Posterior cingulate gyrus (tissue), 11 donors: ENCODE results near the gene TRABD.

Experiments
- DNase-seq, 10 donors: peaks; one replicate each; pipeline versions ENCODE4 v3.0.0 to v3.0.0-alpha.2; 2020 to 2021; ENCODE audit warnings: mixed read lengths in 3 of 10
- intact Hi-C: fragments of 100-400 bp; cut with DNase I; formaldehyde crosslinking; loops from one replicate; pipeline ENCODE4 v1.15.1; 2023

The TRABD gene

DNA sequence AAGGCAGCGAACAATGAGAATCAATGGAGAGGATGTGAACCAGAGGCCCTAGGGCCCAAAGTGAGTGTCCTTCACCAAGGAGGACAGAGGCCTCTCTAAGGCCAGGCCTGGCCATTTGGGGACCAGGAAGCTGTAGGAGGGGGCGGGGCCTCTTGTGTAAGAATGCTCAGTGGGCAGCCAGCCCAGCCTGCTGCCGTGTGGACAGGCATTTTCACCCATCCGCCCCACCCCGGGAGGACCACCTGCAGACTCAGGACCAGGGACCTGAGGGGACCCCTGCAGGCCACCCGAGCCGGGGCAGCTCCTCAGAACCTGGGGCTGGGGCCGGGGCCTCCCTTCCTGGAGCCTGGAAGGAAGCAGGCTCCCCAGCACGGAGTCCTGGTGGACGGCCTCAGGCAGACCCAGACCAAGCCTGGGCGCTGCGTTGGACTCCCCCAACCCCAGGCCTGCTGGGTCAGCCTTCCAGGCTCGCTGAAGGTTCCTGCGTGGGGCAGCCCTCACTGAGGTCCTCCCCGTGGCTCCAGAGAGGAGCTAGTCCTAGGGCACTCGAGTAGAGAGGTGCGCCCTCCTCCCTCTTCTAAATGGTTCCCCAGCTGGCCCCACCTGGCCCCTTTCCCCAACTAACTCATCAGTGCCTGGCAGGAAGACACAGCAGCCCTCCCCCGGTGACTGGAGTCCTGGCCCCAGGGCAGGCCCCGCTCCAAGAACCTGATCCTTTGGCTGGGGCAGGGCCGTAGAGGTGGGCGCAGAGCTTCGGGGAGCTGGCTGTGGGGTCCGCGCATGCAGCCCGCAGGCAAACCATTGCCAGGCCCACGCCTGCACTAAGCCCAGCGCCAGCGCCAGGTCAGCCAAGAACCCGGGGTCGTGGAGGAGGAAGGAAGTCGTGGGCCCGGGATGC, 1.5 kb upstream of the TRABD start:
- intact Hi-C loops = loop anchor here (2.0 kb wide), 1 partner anchor 17 kb away; the partner anchor contains the start of gene SELENOO

DNA sequence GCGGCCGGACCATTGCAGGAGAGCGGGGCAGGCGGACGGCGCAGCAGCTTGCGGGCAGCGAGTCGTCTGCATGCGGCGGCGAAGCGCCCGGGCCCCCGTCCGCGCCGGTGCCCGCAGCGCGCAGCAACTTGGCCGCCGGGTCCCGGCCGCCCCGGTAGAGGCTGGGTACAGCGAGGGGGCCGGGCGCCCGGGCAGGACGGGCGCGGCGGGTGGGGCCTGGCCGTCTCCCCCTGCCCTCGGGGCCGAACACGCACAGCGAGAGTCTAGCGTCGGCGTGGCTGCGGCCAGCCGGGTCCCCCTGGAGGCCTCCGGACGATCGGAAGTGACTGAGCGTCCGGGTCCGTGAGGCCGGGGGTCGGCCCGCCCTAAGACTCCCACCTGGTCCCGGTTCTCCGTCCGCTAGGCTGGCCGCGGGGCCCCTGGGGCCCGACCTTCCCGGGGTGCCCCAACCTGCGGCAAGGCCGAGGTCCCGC, 775 bp upstream of the TRABD start:
- intact Hi-C loops = loop anchor here (2.0 kb wide), 1 partner anchor 16 kb away; the partner anchor contains the start of gene SELENOO
- peak in 1 of 10 donors; percentile 71 for DNase-seq

More for the DNA sequence above, 1.5 kb upstream of the TRABD start:
- peak in 2 of 10 donors; percentile 75 to 88 for DNase-seq

DNA sequence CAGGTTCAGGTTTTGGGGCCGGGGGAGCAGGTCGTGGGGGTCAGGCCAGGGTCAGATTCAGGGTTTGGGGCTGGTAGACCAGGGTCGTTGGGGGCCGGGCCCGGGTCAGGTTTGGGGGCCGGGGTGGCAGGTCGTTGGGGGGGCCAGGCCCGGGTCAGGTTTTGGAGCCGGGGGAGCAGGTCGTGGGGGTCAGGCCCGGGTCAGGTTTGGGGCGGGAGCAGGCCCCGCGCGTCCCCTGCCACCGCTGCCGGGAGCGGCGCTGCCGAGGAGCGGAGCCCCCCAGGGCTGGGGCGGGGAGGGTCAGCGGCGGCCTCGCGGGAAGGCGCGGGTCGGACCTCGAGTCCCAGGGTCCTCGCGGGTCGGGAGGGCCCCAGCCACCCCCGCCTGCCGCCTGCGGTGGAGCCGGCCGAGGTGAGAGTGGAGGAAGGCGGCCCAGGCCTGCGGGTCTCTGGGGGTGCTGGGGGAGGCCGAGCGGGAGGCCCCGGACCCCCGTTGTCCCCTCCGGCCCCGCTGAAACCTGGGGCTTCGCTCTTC, 535 bp downstream of the TRABD start:
- peak in 1 of 10 donors; percentile 75 for DNase-seq
- intact Hi-C loops = no loop called here

DNA sequence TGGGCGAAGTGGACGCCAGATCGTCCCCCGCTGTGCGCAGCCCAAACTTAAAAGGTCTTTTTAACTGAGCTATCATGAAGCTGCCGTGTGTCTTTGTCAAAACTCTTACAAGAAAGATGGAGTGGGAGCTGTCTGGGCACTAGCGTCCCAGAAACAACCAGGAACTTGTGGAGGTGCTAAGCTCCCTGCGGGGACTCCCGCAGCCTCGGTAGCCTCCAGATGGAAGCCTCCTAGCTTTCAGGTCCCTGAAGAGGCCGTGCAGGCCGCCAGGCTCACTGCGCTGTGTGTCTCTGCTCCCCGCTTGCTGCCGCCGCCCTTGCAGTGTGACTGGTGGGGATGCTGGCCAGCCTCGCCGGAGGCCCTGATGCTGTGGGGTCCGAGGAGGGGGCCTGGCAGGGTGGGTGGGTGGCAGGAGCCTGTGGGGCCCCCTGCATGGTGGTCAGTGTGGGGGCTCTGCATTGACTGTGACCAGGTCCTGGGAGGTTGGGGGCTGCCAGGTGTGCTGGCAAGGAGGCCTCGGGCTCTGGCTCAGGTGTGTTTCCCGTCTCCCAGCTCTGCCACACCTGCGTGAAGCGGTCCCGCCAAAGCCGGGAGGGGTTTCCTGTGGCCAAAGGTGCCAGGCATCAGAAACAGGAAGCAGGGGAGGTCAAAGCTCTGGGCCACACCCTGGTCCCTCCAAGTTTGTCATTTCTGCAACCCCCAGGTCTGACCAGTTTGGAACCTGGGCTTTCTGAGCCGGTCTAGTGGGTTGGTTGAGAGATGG, 1.2 kb downstream of the TRABD start:
- peak in 1 of 10 donors; percentile 61 for DNase-seq
- intact Hi-C loops = no loop called here

DNA sequence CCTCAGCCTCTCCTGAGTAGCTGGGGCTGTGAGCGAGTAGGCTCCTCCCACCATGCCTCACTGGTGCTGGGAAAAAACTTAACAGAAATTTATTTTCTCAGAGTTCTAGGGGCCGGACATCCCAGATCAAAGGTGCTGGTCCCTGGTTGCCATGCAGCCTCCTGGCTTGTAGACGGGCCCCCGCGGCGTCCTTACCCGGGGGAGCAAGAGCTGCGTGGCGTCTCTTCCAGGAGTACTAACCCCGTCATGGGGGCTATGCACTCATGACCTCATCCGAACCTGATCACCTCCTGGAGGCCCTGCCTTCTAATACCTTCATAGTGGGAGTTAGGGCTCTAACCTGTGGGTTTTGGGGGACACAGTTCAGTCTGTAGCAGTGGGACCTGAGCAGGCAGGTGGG, 2.6 kb downstream of the TRABD start:
- peak in 1 of 10 donors; percentile 32 for DNase-seq
- intact Hi-C loops = no loop called here

DNA sequence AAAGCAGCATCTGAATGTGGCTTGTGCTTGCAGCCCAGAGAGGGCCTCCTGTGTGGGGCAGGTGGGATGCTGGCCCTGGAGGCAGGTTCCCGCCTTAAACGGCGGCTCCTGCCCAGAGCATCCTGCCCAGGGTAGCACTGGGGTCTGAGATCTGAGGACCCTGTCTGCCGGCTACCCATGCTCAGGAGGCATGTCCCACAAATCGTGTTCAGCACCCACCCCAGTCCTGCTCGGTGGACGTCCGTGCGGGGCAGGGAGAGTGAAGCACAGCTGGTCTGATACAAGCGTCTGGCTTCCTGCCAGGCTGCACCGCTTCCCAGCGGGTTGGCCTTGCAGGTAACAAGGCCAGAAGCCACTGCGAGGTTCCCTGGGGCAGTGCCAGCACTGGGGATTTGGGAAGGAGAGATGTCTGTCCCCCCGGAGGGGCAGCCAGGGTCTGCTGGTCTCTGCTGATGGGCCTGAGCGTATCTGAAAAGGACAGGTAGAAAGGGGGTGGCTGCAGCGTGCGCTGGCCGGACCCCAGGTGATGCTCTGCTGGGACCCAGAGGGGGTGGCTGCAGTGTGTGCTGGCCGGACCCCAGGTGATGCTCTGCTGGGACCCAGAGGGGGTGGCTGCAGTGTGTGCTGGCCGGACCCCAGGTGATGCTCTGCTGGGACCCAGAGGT, 3.6 kb downstream of the TRABD start:
- DNase-seq = peak in 1 of 10 donors; percentile 66
- intact Hi-C loops = no loop called here

DNA sequence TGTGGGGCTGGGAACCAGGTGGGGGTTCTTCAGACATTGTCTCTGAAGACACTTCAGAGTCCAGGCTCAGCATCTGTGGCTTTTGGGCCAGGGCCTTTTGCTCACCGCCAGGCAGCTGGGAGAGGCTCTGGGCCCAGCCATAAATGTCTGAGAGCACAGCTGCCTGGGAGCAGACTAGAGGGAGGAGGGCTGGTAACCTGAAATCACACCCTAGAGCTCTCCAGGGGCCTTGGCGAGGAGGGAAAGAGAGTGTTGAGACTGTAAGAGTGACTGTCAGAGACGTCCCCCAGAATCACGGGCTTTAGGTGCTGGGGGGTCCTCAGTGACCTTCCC, 4.1 kb downstream of the TRABD start:
- peak in 1 of 10 donors; percentile 33 for DNase-seq
- intact Hi-C loops = no loop called here

DNA sequence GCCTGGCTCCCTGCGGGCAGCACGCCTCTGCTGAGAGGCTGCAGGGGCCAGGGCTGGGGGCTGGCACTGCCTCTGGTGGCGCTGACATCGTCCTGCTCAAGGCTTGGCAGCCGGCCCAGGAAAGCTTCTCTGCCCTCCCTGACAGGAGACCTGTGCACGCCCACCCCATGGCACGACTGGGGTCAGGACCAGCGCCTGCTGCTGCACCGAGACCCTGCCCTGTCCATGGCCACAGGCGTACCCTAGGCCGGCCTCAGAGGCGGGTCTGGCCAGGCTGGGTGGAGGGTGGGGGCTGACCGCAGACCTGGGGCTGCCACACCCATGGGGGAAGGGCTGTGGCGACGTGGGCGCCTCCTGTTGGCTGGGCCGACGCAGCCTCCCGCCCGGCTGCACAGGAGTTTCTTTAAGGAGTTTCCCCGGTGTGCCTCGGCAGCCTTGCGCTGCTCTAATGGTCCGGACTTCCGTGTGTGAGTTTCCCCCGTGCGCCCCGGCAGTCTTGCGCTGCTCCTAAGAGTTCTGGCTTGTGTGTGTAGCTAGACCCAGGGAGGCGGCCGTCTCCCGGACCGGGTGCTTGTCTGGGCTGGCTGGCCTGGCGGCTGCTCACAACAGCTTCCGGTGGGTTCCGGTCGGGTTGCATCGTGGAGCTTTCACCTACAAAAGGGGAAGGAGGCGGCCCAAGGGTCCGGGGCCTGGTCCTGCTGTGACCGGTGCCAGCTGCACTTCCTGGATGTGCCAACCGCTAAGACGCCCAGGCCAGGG, 4.6 kb downstream of the TRABD start:
- peak in 1 of 10 donors; percentile 74 for DNase-seq
- intact Hi-C loops = no loop called here

DNA sequence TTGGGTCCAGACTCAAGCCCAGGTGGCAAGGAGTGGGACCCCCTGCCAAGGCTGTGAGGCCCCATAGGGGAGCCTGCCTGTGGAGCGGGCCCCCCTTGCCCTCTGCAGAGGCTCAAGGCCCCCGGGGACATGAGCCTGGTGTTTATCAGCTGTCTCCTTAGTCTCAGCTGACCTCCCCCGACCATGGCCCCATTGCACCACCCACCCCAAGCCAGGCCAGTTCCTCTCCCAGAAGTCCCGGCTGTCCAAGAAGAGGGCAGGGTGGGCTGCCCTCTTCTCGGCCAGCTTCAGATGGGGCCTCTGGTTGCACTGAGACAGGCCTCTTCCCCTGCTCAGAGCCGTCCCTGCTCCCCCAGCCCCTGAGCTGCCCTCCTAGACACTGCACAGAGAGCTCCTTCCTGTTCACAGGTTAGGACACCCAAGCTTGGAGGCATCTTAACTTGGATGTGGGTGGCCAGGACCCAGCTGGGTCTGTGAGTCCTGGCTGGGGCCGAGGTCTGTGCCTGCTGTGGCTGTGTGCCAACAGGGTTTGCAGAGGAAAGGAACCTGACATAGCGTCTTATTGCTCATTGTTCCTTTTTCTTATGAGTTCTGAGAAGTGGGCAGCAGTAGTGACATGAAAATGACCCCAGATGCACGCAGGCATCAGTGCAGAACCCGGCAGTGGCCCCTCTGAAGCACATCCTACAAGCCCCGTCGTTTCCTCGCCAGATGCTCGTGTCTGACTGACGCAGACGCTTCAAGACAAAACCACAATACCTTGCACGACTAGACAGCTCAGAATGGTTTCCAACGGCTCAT, 5.4 kb downstream of the TRABD start:
- DNase-seq = peak in 1 of 10 donors; percentile 59
- intact Hi-C loops = no loop called here

DNA sequence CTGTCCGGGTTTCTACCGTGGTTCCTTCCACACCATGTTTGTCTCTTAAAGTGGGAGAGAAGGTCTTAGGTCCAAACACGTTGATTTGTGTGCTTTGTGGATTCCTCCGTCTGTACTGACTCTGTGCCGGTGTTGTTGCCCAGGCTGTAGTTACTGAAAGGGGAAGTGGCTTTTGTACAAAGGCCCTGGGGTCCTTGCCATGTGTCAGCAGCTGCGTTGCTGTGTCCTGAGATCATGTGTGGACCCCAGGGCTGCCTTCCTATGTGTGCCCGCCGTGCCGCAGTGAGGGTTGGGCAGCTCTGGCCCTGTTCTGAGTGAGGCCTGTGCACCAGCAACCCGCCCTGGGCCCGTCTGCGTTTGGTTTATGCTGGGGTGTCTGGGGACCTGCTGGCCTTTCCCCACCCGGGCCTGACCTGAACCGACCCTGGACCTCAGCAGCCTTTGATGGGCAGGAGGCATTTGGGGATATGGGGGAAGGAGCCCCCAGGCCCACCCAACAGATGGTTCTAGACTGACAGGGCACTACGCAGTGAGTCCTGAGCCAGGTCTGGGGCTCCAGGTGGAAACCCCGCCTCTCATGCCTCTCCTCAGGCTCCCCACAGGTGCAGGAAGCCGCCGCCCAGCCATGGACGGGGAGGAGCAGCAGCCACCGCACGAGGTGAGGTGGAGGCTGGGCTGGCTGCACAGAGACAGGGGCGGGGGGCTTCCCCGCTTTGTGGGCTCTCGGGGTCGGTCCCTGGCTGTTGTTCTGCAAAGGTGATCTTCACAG, 6.9 kb downstream of the TRABD start:
- intact Hi-C loops = no loop called here
- DNase-seq = peak in 1 of 10 donors; percentile 57

DNA sequence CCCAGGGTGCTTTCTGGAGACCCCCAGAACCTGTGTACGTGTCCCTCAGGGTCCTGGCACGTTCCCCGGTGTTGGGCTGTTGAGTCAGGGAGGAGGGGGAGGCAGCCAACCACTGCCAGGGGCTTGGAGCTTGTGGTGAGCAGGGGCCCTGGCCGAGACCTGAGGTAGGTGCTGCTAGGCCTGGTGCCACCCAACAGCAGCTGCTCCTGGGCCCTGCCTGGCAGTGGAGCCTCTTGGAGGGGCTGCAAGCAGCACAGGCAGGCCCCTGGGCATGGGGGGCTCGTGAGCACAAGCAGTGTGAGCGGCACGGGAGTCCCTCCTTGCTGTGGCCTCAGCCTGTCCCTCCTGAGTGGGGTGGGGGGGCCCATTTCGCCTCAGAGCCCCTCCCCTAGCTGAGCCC, 7.9 kb downstream of the TRABD start:
- intact Hi-C loops = no loop called here

DNA sequence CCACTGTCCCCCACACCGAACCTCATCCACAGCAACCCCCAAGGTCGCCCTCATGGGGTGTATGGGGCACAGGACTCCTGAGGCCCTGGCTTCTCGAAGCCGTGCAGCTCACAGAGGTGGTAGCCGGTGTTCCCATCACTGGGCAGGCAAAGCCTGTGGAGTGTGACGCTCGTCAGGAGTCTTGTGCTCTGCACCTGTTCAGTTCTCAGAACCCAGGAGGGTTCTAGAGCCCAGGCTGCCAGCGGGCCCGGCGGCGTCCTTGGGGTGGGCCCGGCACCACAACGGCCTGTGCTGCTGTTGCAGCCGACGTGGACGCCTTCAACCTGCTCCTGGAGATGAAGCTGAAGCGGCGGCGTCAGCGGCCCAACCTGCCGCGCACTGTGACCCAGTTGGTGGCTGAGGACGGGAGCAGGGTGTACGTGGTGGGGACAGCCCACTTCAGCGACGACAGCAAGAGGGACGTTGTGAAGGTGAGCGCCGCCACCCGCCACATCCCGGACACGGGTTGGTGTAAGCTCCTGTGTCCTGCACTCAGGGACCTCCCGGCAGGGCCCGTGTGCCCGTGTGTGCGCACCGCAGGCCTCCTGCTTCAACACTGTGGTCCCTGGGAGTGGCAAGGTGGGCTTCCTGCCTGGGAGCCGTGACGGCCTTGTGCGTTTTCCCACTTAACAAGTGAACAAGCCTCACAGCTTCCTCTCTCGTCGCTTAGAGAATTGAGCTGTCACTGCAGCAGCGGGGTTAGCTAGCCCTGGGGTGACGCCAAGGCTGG, 8.5 kb downstream of the TRABD start:
- intact Hi-C loops = no loop called here
- no peak for DNase-seq

More for the DNA sequence above, 7.9 kb downstream of the TRABD start:
- no peak for DNase-seq

DNA sequence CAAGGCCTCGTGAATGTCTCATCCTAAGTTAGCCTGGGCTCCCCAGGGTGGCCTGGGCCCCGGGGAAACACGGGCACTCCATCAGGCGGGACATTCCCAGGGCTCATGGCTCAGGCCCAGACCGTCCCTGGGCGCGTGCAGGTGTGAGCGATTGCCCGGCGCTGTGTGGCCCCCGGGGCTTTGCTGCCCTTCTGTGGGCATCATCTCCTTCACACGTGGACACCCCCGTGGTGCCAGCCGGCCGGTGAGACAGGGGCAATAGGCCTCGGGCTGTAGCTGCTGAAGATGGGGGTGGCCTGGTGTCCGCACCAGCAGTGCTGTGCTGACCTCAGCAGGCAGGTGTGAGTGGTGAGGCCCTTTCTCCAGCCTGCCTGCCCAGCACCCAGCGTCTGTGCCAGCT, 10.5 kb downstream of the TRABD start:
- intact Hi-C loops = no loop called here
- DNase-seq = no peak

DNA sequence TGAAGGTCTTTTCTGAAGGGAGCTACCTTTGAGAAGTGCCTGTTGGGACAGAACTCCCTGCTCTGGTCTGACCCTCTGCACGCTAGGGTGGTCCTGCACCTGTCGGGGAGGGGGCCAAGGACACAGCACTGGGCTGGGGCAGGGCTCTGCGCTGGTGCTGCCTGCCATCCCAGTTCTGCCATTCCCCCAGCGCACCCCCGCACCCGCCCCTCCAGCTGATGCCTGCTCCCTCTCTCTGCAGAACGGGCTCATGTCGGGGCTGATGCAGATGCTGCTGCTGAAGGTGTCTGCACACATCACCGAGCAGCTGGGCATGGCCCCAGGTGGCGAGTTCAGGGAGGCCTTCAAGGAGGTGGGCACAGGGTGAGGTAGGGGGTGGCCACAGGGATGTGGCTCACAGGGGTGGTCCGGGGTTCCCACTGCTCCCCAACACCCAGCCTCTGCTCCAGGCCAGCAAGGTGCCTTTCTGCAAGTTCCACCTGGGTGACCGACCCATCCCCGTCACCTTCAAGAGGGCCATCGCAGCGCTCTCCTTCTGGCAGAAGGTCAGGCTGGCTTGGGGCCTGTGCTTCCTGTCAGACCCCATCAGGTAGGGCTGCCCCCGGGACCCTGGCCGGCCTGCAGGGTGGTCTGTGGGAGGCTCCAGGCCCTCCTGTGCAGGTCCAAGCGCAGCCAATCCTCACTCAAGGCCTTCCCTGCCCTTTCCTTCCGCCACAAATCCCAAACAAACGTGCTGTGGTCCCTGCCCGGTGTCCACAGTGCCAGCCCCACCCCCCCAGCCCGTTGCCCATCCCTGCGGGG, 11.5 kb downstream of the TRABD start:
- DNase-seq = no peak
- intact Hi-C loops = no loop called here

DNA sequence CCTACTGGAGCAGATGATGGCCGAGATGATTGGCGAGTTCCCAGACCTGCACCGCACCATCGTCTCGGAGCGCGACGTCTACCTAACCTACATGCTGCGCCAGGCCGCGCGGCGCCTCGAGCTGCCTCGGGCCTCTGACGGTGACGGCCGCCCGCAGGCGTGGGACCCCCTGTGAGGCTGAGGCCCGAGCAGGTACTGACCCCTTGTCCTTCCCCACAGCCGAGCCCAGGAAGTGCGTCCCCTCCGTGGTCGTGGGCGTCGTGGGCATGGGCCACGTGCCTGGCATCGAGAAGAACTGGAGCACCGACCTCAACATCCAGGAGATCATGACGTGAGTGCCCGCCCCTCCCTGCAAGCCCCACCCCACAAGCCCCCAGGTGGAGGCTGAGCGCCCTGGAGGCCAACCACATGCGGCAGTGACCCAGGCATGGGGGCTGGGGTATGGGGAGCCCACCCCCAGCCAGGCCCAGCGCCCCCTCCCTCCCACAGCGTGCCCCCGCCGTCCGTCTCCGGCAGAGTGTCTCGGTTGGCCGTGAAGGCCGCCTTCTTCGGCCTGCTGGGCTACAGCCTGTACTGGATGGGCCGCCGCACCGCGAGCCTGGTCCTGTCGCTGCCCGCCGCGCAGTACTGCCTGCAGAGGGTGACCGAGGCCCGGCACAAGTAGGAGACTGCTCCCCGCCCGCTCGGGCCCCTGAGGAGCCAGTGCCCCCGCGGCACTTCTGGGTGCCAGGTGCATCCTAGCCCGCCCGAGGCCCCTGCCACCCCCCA, 12.3 kb downstream of the TRABD start:
- DNase-seq = no peak
- intact Hi-C loops = no loop called here

DNA sequence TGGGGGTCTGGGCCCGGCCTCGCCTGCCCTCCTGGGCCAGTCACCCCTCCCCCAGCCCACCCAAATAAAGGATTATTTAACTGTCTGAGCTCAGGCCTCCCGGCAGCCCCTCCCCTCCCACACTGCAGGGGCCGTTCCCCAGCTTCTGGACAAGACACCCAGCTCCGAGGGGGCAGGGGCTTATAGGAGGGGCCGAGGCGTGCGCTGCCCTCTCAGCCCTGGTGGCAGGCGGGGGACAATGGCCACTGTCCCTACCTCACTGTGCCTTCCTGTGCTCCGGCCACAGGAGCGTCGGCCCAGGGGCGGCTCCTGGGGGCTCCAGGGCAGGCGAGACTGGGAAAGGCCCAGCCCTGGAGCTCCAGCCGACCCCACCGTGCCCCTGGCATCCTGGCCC, 12.9 kb downstream of the TRABD start:
- intact Hi-C loops = no loop called here
- no peak for DNase-seq
